Measurements from ENCODE around the gene PRKCD.

GRCh38 chr3:53123510-53123909, 37.5 kb upstream of the PRKCD start:
- TF ChIP-seq EZH2 (IDR thresholded peaks at IDR 0.05; ENCODE audit: borderline replicate concordance, low read depth, low read length, poor library complexity, severe bottlenecking) (no peak), CTCF (conservative IDR thresholded peaks at IDR 0.05; ENCODE audit: low read depth, low read length) (no peak)

Measured in A673 (cell line).